AG09309 (cell line): ENCODE data around the gene SPATA24.

Experiments used
- DNase-seq: peaks from one replicate; pipeline ENCODE4 v3.0.0-alpha.2; 2010; ENCODE audit warnings: low read depth
- H3K4me3 ChIP-seq: 2 replicates; pipeline ENCODE4 v1.5.1; 2011; ENCODE audit warnings: mild to moderate bottlenecking, low read depth, low read length, moderate library complexity; ENCODE audit not compliant: control insufficient read depth
- TF ChIP-seq, protein P1 (sequence below): IDR thresholded peaks from 2 replicates; pipeline ENCODE4 v1.5.1; 2011; ENCODE audit warnings: mild to moderate bottlenecking, low read depth, low read length, inconsistent platforms; ENCODE audit not compliant: insufficient read depth, control insufficient read depth; ENCODE audit errors: missing control alignments

SPATA24 gene

DNA sequence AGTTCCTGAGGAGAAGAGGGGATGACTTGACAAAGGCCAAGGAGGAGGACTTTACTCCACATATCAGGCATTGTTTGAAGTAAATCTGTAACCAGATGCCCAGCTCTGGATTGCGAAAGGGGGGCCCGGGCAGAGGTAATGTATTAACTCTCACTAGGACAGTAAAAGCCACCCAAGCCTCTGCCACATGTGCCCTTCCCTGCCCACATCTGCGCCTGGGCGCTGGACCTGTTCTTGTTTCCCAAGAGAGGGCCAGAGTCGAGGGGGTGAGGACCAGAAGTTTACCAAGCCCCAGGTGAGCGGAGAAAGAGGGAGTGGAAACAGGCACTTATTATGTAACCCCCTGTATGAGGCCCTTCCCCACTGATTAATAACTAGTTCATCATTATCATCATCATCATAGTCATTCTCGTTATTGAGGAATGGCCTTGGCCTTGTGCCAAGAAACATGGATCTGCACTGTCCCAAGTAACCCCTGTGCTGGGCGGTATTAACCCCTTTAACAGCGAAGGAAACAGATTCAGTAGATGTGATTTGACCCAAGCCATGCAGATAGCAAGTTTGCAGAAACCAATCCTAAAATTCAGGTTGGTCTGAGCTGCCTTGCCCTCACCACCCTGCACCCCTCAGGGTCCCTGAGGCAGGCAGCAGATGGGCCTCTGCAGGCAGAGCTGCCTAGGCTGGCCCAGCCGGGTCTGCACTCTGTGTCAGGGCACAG, 20.5 kb downstream of the SPATA24 start, which contains the start of gene SLC23A1:
SLC23A1 (minus strand) TSS at position 23 of the 718 bp plus-strand sequence. CDS start 44 bp downstream, outside the sequence.
- TF ChIP-seq, protein P1, sequence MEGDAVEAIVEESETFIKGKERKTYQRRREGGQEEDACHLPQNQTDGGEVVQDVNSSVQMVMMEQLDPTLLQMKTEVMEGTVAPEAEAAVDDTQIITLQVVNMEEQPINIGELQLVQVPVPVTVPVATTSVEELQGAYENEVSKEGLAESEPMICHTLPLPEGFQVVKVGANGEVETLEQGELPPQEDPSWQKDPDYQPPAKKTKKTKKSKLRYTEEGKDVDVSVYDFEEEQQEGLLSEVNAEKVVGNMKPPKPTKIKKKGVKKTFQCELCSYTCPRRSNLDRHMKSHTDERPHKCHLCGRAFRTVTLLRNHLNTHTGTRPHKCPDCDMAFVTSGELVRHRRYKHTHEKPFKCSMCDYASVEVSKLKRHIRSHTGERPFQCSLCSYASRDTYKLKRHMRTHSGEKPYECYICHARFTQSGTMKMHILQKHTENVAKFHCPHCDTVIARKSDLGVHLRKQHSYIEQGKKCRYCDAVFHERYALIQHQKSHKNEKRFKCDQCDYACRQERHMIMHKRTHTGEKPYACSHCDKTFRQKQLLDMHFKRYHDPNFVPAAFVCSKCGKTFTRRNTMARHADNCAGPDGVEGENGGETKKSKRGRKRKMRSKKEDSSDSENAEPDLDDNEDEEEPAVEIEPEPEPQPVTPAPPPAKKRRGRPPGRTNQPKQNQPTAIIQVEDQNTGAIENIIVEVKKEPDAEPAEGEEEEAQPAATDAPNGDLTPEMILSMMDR, result no peak
- no peak for DNase-seq
- H3K4me3 ChIP-seq, result no peak within 1 kb of the TSS

DNA sequence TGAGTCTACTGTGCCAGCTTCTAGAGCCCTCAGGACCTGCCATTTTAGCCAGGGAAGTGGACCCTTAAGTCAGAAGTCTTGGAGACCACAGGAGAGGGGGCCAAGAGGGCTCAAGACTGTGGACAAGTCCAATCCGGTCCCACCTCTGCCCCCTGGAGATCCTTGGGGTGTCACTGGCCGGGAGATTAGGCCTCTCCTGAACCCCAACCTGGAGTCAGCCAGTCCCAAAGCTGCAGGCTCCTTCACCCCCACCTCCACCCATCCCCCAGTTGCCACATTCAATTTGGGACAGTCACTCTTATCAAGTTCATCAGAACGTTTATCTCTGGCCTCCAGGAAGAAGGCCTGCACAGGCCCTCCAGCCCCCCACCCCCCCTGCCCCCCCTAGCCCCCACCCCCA, 21.1 kb downstream of the SPATA24 start:
- DNase-seq, result no peak

DNA sequence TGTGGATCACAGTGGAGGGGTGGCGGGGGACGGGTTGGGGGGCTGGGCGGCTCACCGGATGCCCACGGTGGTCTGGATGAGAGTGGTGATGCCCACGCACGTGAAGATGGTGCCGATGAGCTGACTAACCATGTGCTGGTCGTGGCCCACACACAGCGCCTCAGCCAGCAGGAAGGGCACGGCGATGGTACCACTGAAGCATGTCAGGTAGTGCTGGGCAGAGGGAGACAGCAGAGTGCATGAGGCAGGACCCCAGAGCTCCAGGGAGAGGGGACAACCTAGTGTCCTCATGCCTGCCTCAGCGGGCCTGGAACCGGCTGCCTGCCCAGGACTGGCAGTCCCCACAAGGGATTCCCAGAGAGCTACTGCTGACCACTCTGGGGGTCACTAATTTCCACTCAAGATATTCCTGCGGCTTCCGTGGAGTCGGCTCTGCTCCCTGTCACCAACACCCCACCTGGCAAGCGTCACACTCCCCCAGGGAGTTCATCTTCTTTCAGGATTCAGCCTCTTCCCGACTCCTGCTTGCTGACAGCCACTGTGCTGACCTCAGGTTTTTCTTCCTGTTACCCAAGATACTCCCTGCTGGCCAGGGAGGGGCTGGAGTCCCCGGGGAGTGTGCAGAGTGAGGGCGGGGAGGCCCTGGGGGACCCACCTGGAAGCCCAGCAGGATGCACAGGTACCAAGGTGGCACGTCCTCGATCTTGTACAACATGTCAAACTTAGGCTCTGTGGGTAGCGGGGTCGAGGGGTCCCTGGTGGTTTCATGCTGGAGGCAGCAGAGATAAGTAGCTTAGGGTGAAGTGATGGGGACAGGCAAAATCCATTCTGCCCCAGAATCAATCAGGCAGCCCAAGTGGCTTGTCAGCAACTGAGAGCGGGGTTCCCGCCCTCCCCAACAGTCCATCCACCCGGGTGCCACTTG, 21.8 kb downstream of the SPATA24 start:
- H3K4me3 ChIP-seq, result no peak overlapping the region
- TF ChIP-seq, protein P1, result no peak
- DNase-seq, result no peak

More for the DNA sequence above, 21.1 kb downstream of the SPATA24 start:
- TF ChIP-seq, protein P1, result no peak
- H3K4me3 ChIP-seq, result no peak overlapping the region

DNA sequence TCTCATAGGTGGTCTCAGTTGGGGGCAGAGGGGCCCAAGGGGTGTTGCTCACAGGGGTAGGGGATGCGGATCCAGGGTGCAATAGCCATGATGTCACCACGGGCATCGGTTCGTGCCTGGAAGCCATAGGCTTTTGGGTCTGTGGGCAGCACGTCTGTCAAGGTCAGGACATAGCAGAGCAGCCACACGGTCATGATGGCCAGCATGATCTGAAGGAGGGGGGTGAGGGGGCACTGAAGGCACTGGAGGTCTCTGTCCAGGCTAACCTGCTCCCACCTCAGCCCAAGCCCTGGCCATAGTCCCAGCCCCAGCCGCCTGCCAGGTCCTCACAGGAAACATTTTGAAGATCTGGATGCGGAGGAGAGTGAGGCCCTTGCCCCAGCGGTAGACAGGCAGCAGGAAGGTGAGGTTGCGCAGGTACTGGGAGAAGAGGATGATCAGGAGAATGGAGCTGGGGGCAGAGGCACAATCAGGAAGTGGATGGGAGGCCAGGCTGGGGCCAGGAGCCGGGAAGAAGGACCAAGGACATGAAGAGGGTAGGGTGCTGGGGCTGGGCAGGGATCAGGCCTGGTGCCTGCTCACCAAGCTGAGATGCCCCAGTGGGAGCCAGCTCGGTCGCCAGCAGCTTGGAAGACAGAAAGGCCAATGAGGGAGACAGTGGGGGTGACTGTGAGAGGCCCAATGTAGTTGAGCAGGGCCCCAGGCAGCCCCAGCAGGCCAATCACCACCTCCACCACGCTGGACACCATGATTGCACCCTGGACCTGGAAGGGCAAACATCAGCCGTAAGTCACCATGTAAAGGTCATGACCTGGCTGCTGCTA, 24.1 kb downstream of the SPATA24 start:
- no peak overlapping the region for H3K4me3 ChIP-seq
- TF ChIP-seq, protein P1, result no peak
- no peak for DNase-seq

DNA sequence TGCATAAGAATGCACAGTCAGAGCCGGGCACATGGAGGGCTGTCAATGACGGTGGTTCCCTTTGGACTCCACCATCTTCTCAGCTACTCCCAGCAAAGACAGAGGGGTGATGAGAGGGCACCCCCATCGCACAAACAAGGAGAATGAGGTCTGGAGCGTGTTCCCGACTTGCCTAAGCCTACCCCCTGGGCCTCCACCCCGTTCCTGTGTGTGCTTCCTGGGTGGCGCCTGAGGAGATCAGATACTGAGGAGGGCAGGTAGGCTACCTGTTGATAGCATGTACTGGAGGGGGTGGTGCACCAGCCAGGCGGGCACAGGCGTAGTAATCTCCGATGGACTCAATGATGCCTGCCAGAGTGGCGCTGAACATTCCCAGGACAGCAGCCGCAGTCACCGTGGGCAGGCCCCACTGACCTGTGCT, 24.9 kb downstream of the SPATA24 start:
- H3K4me3 ChIP-seq, result no peak overlapping the region
- DNase-seq, result no peak
- TF ChIP-seq, protein P1, result no peak
